Activated T-helper 17 cell treated with anti-CD3 and anti-CD28 coated beads, Interleukin-2, amount 50 U/mL, for 72 hours (primary cell): ENCODE measurements around the gene NEUROD1. TPM values are rescaled to one million over a fixed set of nuclear protein-coding genes. Genes with fewer than 3 reads are reported as not detected.
A peak's percentile ranks its signal among the peaks of the same experiment; 100 is the strongest.

Source experiments
- ATAC-seq: fragments of 150-1000 bp; cut with Tn5 transposase; replicated peaks from 2 replicates; pipeline ENCODE4 v1.10.0; 2021; ENCODE audit warnings: mild to moderate bottlenecking, moderate library complexity
- H3K27ac Mint-ChIP-seq: one replicate; pipeline ENCODE4 v1.8.0; 2022; ENCODE audit warnings: mixed read lengths
- H3K27me3 Mint-ChIP-seq: one replicate; pipeline ENCODE4 v1.8.0; 2022; ENCODE audit warnings: mixed read lengths
- H3K36me3 Mint-ChIP-seq: one replicate; pipeline ENCODE4 v1.8.0; 2022; ENCODE audit warnings: low read depth, mild to moderate bottlenecking, mixed read lengths
- H3K4me1 Mint-ChIP-seq: one replicate; pipeline ENCODE4 v1.8.0; 2022; ENCODE audit warnings: mixed read lengths
- H3K4me3 Mint-ChIP-seq: one replicate; pipeline ENCODE4 v1.8.0; 2022; ENCODE audit warnings: mild to moderate bottlenecking, mixed read lengths
- H3K9me3 Mint-ChIP-seq: one replicate; pipeline ENCODE4 v1.8.0; 2022; ENCODE audit warnings: mixed read lengths
- total RNA-seq, 2 donors: library from RNA; stranded (reverse); gene quantifications; one replicate each; pipeline ENCODE4 v1.2.3, GENCODE V29; 2022

Gene NEUROD1
- total RNA-seq, 2 donors from 2014 or later: not detected

GRCh38 chr2:181670632-181671031, 9.7 kb downstream of the NEUROD1 start:
- Mint-ChIP-seq H3K27ac (no peak overlapping the region), H3K4me3 (no peak overlapping the region), H3K27me3 (peaks cover 35% of the 10 kb centered on the region), H3K36me3 (no peaks in the 10 kb centered on the region), H3K9me3 (no peaks in the 10 kb centered on the region), H3K4me1 (peaks cover 3% of the 10 kb centered on the region)
- no peak for ATAC-seq

- Mint-ChIP-seq H3K4me1 (no peaks in the 10 kb centered on the region), H3K9me3 (no peaks in the 10 kb centered on the region), H3K27me3 (peaks cover 20% of the 10 kb centered on the region), H3K27ac (no peak overlapping the region), H3K36me3 (no peaks in the 10 kb centered on the region), H3K4me3 (no peak overlapping the region)
- no peak for ATAC-seq
These were observed 13.1 kb downstream of the NEUROD1 start for GRCh38 chr2:181667234-181667633.

GRCh38 chr2:181662287-181662686, 18.0 kb downstream of the NEUROD1 start:
- H3K27ac Mint-ChIP-seq: no peak overlapping the region
- no peak for ATAC-seq
- H3K27me3 Mint-ChIP-seq: peaks cover 27% of the 10 kb centered on the region
- H3K4me3 Mint-ChIP-seq: no peak overlapping the region
- H3K9me3 Mint-ChIP-seq: no peaks in the 10 kb centered on the region
- H3K4me1 Mint-ChIP-seq: no peaks in the 10 kb centered on the region
- no peaks in the 10 kb centered on the region for H3K36me3 Mint-ChIP-seq

DNA sequence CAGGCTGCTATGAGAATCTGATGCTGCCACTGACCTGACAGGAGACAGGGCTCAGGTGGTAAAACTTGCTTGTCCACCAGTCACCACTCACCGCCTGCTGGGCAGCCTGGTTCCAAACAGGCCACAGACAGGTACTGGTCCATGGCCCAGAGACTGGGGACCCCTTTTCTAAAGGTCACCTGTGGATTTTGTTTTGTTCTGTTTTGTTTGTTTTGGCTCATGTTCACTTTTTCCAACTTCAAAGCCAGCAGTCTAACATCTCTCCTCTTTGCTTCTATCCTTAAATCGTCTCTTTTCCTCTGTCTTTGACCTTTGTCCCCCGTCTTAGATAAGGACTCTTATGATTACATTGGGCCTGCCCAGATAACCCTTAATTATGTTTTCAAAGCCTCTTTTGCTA, 20.1 kb downstream of the NEUROD1 start:
- Mint-ChIP-seq H3K4me3 (no peak overlapping the region), H3K27me3 (peaks cover 38% of the 10 kb centered on the region), H3K9me3 (no peaks in the 10 kb centered on the region), H3K4me1 (no peaks in the 10 kb centered on the region), H3K27ac (no peak overlapping the region), H3K36me3 (no peaks in the 10 kb centered on the region)
- no peak for ATAC-seq

DNA sequence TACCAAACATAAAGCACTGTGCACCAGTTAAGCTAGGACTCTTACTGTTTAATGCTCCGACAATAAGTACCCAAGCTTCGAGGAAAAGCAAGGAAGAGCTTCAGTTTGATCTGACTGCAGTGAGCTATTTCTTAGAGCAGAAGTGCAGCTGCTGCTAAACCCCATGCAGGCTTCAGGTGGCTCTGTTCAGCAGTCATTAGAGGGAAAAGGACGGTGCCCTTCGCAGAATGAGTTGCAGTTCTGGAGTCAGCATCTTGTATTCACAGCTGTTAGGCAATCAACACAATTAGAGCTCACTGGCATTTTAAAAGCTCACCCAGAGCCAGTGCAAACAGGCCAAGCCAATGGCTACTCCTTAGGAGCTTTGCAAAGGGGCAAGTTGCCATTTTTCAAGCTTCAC, 21.9 kb downstream of the NEUROD1 start:
- ATAC-seq: no peak
- Mint-ChIP-seq H3K9me3 (no peaks in the 10 kb centered on the region), H3K36me3 (no peaks in the 10 kb centered on the region), H3K4me1 (no peaks in the 10 kb centered on the region), H3K4me3 (no peak overlapping the region), H3K27ac (no peak overlapping the region), H3K27me3 (peaks cover 48% of the 10 kb centered on the region)

DNA sequence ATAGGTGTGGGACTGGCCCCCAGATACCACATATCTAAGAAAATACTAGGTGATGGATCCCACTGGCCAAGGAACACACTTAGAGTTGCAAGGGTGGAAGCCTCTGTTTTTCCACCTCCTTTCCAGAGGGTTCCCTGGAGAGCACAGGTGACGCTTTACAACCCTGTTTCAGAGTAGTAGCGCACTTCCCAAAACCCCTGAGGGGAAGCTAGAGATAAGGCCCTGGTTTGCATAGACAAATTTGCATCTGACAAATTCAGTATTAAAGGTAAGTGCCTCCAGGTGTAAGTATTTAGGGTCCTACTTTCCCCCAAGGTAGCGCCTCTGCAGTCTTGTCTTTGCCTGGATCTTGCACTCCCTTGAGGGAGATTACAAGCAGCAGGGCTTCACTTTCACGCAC, 22.9 kb downstream of the NEUROD1 start:
- ATAC-seq: no peak
- H3K9me3 Mint-ChIP-seq: no peaks in the 10 kb centered on the region
- H3K4me1 Mint-ChIP-seq: no peaks in the 10 kb centered on the region
- H3K4me3 Mint-ChIP-seq: peak overlapping the region; percentile 44
- peaks cover 54% of the 10 kb centered on the region for H3K27me3 Mint-ChIP-seq
- H3K36me3 Mint-ChIP-seq: no peaks in the 10 kb centered on the region
- no peak overlapping the region for H3K27ac Mint-ChIP-seq

DNA sequence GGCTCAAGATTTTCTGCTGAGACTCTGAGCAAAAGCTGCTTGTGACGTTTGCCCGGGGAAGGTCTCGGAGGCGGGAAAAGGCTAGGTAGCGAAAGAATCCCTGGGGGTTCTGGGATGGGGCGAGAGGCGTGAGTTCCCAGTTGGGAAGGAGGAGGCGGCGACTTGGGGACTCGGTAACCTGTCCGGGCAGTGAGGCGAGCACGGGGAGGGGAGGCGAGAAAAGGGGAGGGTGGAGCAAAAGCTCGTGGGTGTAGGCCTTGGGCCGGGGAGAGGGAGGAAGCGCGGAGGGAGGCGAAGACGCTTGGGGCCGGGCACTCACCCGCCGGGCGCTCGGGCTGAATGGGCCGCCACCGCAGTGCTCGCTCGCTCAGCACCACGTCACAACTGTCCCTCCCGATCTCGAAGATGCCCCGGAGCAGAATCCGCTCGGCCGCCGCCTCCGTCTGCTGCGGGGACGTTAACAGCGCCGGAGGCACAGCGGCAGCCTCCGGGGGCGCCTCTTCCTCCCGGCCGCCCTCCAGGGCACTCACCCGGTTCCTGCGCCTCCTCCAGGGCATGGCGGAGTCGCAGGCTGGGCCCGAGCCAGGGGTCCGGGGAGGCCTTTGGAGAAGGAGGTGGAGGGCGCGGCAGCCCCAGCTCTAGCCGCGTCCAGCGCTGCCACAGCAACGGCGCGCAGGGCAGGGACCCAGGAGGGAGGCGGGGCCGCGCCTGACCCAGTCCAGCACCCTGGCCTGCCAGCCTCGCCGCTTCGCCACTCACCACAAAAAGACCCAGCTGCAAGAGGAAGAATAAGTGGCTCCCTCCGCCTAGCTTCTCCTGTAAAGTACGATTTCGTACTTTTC, 23.6 kb downstream of the NEUROD1 start, which contains the start of gene CERKL:
Gene CERKL (minus strand): TSS at position 656 of the 842 bp plus-strand sequence. CDS start 99 bp downstream, at position 557.
- ATAC-seq: peak; percentile 67
- Mint-ChIP-seq H3K9me3 (no peaks in the 10 kb centered on the region), H3K27me3 (peaks cover 54% of the 10 kb centered on the region), H3K4me1 (no peaks in the 10 kb centered on the region), H3K4me3 (peak within 1 kb of the TSS; percentile 71), H3K27ac (no peak within 1 kb of the TSS), H3K36me3 (no peaks in the 10 kb centered on the region)

GRCh38 chr2:181655519-181655918, 24.8 kb downstream of the NEUROD1 start:
- no peaks in the 10 kb centered on the region for H3K36me3 Mint-ChIP-seq
- H3K4me3 Mint-ChIP-seq: no peak overlapping the region
- peaks cover 59% of the 10 kb centered on the region for H3K27me3 Mint-ChIP-seq

GRCh38 chr2:181649436-181649979, 30.8 kb downstream of the NEUROD1 start:
- Mint-ChIP-seq H3K4me1 (no peaks in the 10 kb centered on the region), H3K27me3 (peaks cover 53% of the 10 kb centered on the region), H3K4me3 (no peak overlapping the region), H3K9me3 (no peaks in the 10 kb centered on the region), H3K27ac (no peak overlapping the region), H3K36me3 (no peaks in the 10 kb centered on the region)
- no peak for ATAC-seq

More at GRCh38 chr2:181655519-181655918, 24.8 kb downstream of the NEUROD1 start:
- no peak for ATAC-seq
- Mint-ChIP-seq H3K9me3 (no peaks in the 10 kb centered on the region), H3K27ac (no peak overlapping the region), H3K4me1 (no peaks in the 10 kb centered on the region)

DNA sequence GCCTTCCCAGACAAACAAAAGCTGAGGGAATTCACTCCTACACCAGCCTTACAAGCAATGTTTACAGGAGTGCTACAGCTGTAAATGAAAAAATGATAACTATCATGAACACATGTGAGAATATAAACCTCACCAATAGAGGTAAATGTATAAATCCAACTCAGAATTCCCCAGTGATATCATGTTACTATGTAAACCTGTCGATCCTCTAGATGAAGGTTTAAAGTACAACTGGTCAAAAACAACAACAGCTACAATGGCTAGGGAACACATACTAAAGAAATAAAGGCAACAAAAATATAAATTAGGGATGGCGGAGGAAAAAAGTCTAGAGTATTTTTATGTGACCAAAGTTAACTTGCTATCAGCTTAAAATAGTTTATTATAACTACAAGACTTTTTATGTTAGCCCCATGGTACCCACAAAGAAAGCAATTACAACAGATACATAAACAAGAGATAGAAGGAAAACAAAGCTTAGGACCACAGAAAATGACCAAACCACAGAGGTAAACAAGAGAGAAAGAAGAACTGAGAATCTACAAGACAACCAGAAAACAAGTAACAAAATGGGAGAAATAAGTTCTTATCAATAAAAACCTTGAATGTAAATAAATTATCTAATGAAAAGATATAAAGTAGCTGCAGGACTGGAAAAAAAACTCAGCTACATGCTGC, 31.7 kb downstream of the NEUROD1 start:
- no peaks in the 10 kb centered on the region for H3K9me3 Mint-ChIP-seq
- H3K27me3 Mint-ChIP-seq: peaks cover 52% of the 10 kb centered on the region

GRCh38 chr2:181646415-181646987, 33.8 kb downstream of the NEUROD1 start:
- Mint-ChIP-seq H3K27me3 (peaks cover 41% of the 10 kb centered on the region), H3K4me3 (no peak overlapping the region), H3K4me1 (no peaks in the 10 kb centered on the region), H3K9me3 (no peaks in the 10 kb centered on the region), H3K36me3 (no peaks in the 10 kb centered on the region), H3K27ac (no peak overlapping the region)
- ATAC-seq: no peak

More for the DNA sequence above, 31.7 kb downstream of the NEUROD1 start:
- no peak for ATAC-seq
- no peaks in the 10 kb centered on the region for H3K4me1 Mint-ChIP-seq
- no peaks in the 10 kb centered on the region for H3K36me3 Mint-ChIP-seq
- no peak overlapping the region for H3K4me3 Mint-ChIP-seq
- H3K27ac Mint-ChIP-seq: no peak overlapping the region

DNA sequence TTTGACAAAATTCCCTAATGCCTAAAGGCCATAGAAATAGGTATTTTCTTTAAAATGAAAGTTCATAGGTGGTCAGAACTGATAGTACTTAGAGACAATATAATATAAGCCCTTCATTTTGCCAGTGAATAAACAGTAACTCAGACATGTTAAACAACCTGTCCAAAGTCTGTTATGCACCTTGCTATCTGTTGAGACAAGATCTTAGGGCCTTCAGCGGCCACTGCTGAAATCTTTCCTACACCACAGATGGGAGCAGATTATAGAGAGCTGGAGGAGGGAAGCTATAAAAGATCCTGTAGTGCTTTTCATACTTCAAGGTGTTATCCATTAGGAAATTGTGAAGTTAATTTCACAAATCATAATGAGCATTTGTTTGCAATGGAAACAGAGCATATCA, 37.2 kb downstream of the NEUROD1 start:
- Mint-ChIP-seq H3K27me3 (peaks cover 40% of the 10 kb centered on the region), H3K4me1 (no peaks in the 10 kb centered on the region), H3K9me3 (no peaks in the 10 kb centered on the region), H3K27ac (no peak overlapping the region), H3K36me3 (no peaks in the 10 kb centered on the region), H3K4me3 (no peak overlapping the region)
- no peak for ATAC-seq

GRCh38 chr2:181642086-181642485, 38.2 kb downstream of the NEUROD1 start:
- H3K36me3 Mint-ChIP-seq: no peaks in the 10 kb centered on the region
- peaks cover 32% of the 10 kb centered on the region for H3K27me3 Mint-ChIP-seq
- H3K27ac Mint-ChIP-seq: no peak overlapping the region
- no peak for ATAC-seq
- H3K9me3 Mint-ChIP-seq: no peaks in the 10 kb centered on the region
- no peak overlapping the region for H3K4me3 Mint-ChIP-seq
- no peaks in the 10 kb centered on the region for H3K4me1 Mint-ChIP-seq

DNA sequence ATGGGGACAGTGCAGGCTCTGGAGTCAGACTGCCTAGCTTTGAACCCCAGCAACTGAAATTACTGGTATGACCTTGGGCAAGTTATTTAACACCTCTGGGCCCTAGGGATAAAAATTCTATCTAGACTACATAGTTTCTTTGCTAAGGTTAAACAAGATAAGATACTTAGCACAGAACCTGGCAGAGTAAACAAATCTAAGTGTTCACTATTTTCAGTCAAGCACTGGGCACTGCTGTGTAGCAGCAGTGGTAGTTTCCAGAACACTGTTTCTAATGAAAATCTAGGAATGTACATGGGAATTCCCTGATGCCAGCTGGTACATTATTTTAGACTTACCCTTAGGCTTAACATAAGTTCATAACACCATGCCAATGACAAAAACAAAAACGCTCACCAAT, 40.6 kb downstream of the NEUROD1 start:
- Mint-ChIP-seq H3K27me3 (peaks cover 19% of the 10 kb centered on the region), H3K4me1 (no peaks in the 10 kb centered on the region), H3K4me3 (no peak overlapping the region), H3K36me3 (no peaks in the 10 kb centered on the region), H3K27ac (no peak overlapping the region), H3K9me3 (no peaks in the 10 kb centered on the region)
- no peak for ATAC-seq
